PC-9 (cell line): ENCODE data around the gene PPM1N.

Experiments used
- CTCF ChIP-seq: fragments of 200-600 bp; sonication (generic); conservative IDR thresholded peaks from 2 replicates; pipeline ENCODE4 v1.6.1; 2017; ENCODE audit warnings: mixed run types, antibody characterized with exemption, mild to moderate bottlenecking, moderate library complexity
- EZH2 ChIP-seq: fragments of 200-600 bp; sonication (generic); IDR thresholded peaks from 2 replicates; pipeline ENCODE4 v1.8.0; 2017; ENCODE audit warnings: antibody characterized with exemption, low read depth

- TF ChIP-seq CTCF (no peak), EZH2 (no peak)
Observed at GRCh38 chr19:45528149-45528743, 30.0 kb downstream of the PPM1N start.
